K562 (cell line): Measurements from ENCODE around the gene ARHGAP22. TPM values are rescaled to one million over a fixed set of nuclear protein-coding genes. Genes with fewer than 3 reads are reported as not detected.

Experiments used
- BMI1 ChIP-seq: fragments of 150-350 bp; IDR thresholded peaks from 2 replicates; pipeline ENCODE4 v1.6.1; 2014; ENCODE audit warnings: low read length
- CUX1 ChIP-seq: fragments of 200-800 bp; sonication (Bioruptor generic); IDR thresholded peaks from 2 replicates; pipeline ENCODE4 v1.6.1; 2016; ENCODE audit warnings: missing genetic modification characterization, missing compliant biosample characterization
- EP300 ChIP-seq: IDR thresholded peaks from 2 replicates; pipeline ENCODE4 v1.6.1; 2012; ENCODE audit warnings: low read length, improper control_type of control experiment
- FOXJ3 ChIP-seq: sonication (generic); formaldehyde crosslinking; IDR thresholded peaks from 2 replicates; pipeline ENCODE4 v1.4.0; 2020; ENCODE audit warnings: mild to moderate bottlenecking, missing genetic modification reagents
- GTF3C2 ChIP-seq: IDR thresholded peaks from 3 replicates; pipeline ENCODE4 v1.6.1; 2011; ENCODE audit warnings: borderline replicate concordance, mild to moderate bottlenecking, moderate library complexity; ENCODE audit not compliant: insufficient read length; ENCODE audit errors: extremely low read depth
- HLTF ChIP-seq: fragments of 450-650 bp; IDR thresholded peaks from 2 replicates; pipeline ENCODE4 v1.6.1; 2016
- L3MBTL2 ChIP-seq: fragments of 450-650 bp; IDR thresholded peaks from 2 replicates; pipeline ENCODE4 v1.6.1; 2016; ENCODE audit warnings: mild to moderate bottlenecking, moderate library complexity
- LEF1 ChIP-seq: fragments of 450-650 bp; IDR thresholded peaks from 2 replicates; pipeline ENCODE4 v1.6.1; 2016; ENCODE audit warnings: mild to moderate bottlenecking
- MIER1 ChIP-seq: fragments of 450-650 bp; IDR thresholded peaks from 2 replicates; pipeline ENCODE4 v1.6.1; 2016; ENCODE audit warnings: antibody characterized with exemption, mild to moderate bottlenecking, low read depth
- MYC ChIP-seq, 2 experiments: fragments of 250-450 bp in 1 of 2; sonication (Bioruptor Pico) in 1 of 2; IDR thresholded peaks; 2 replicates each; pipeline versions ENCODE4 v1.5.1 to v1.6.1; 2012 to 2021; ENCODE audit warnings: low read depth in 2 of 2, borderline replicate concordance in 1 of 2, improper control_type of control experiment in 1 of 2, low read length in 1 of 2, mild to moderate bottlenecking in 1 of 2, moderate library complexity in 1 of 2
- NCOA2 ChIP-seq, 2 experiments: fragments of 450-650 bp; IDR thresholded peaks; 2 replicates each; pipeline ENCODE4 v1.6.1; 2018; ENCODE audit warnings: mild to moderate bottlenecking in 2 of 2, moderate library complexity in 1 of 2; ENCODE audit not compliant: partially characterized antibody in 2 of 2
- NCOA6 ChIP-seq: fragments of 450-650 bp; IDR thresholded peaks from 2 replicates; pipeline ENCODE4 v1.6.1; 2017; ENCODE audit warnings: mild to moderate bottlenecking
- NFYB ChIP-seq: IDR thresholded peaks from 2 replicates; pipeline ENCODE4 v1.6.1; 2011; ENCODE audit warnings: mild to moderate bottlenecking, moderate library complexity; ENCODE audit not compliant: insufficient read length; ENCODE audit errors: extremely low read depth
- NUFIP1 ChIP-seq: fragments of 450-650 bp; IDR thresholded peaks from 2 replicates; pipeline ENCODE4 v1.6.1; 2018; ENCODE audit not compliant: partially characterized antibody
- PCBP1 ChIP-seq: fragments of 200-400 bp; formaldehyde crosslinking; IDR thresholded peaks from 2 replicates; pipeline ENCODE4 v1.6.1; 2018; ENCODE audit warnings: mild to moderate bottlenecking, low read depth, low read length; ENCODE audit not compliant: poor library complexity, severe bottlenecking
- RFX7 ChIP-seq: fragments of 250-450 bp; sonication (Bioruptor Pico); IDR thresholded peaks from 2 replicates; pipeline ENCODE4 v1.5.1; 2021; ENCODE audit warnings: mild to moderate bottlenecking
- SETDB1 ChIP-seq: IDR thresholded peaks from one replicate; pipeline ENCODE4 v1.6.1; 2012; ENCODE audit warnings: low read length, control low read depth, inconsistent platforms
- ZC3H8 ChIP-seq: fragments of 450-650 bp; IDR thresholded peaks from 2 replicates; pipeline ENCODE4 v1.6.1; 2017
- ZNF121 ChIP-seq: sonication (generic); formaldehyde crosslinking; conservative IDR thresholded peaks from 2 replicates; pipeline ENCODE4 v1.8.0; 2022; ENCODE audit warnings: missing genetic modification reagents
- ZNF140 ChIP-seq: fragments of 250-450 bp; sonication (Bioruptor Pico); IDR thresholded peaks from 2 replicates; pipeline ENCODE4 v1.8.0; 2021; ENCODE audit warnings: moderate library complexity, mild to moderate bottlenecking, inconsistent platforms
- ZNF165 ChIP-seq: fragments of 250-450 bp; sonication (Bioruptor Pico); IDR thresholded peaks from 2 replicates; pipeline ENCODE4 v1.4.0; 2020; ENCODE audit warnings: borderline replicate concordance
- ZNF274 ChIP-seq: IDR thresholded peaks from 2 replicates; pipeline ENCODE4 v1.6.1; 2011; ENCODE audit warnings: low read depth, mild to moderate bottlenecking, low read length, moderate library complexity, borderline replicate concordance
- polyA plus RNA-seq, 8 experiments: library from polyadenylated mRNA; depleted of rRNA in 4 of 8; stranded (reverse) in 5 of 8; unstranded in 3 of 8; fragments of >200 nt; fragmentation: Nextera tagmentation in 2 of 8; fragmentation: Illumina TruSeq in 1 of 8; extraction: Ambion mirVana in 2 of 8; extraction: Trizol in 1 of 8; gene quantifications; 2 replicates each; pipeline versions ENCODE4 v1.2.1 to v1.2.3, GENCODE V29; 2011 to 2014; ENCODE audit warnings: inconsistent platforms in 1 of 8, missing spikeins in 1 of 8
- total RNA-seq, 7 experiments: library from RNA; depleted of rRNA in 6 of 7; stranded (reverse); fragments of >200 nt in 6 of 7; fragmentation: Illumina TruSeq in 2 of 7; extraction: Trizol in 2 of 7; gene quantifications; 2 replicates each; pipeline versions ENCODE4 v1.2.1 to v1.2.3, GENCODE V29; 2011 to 2021; ENCODE audit warnings: low replicate concordance in 1 of 7

ARHGAP22 gene
- total and polyA plus RNA-seq, 9 of the 15 experiments (the other 6 are each of a cell fraction or from before 2014, with no cell fraction given): 1.3 to 28.1 (median 12.7) TPM

- TF ChIP-seq NFYB (no peak), ZNF121 (CRISPR knock-in tag) (no peak), HLTF (no peak; the same call in 1 of the 2 replicates), RFX7 (CRISPR knock-in tag) (no peak), SETDB1 (no peak), MIER1 (no peak), GTF3C2 (no peak), EP300 (no peak), LEF1 (no peak; the same call in 1 of the 2 replicates), ZNF274 (no peak), PCBP1 (no peak), NUFIP1 (no peak), NCOA2 (IDR thresholded peaks at IDR 0.05; ENCODE audit: partially characterized antibody in 2 of 2) (no peak), L3MBTL2 (peak; percentile 74), FOXJ3 (CRISPR knock-in tag) (no peak), ZC3H8 (no peak), BMI1 (no peak), CUX1 (0 out of 2 replicates have a peak, but pooled peaks have one; percentile 48), ZNF165 (CRISPR knock-in tag) (peak; percentile 85), NCOA6 (no peak), MYC (IDR thresholded peaks at IDR 0.05; ENCODE audit: low read depth, low read length) (peak; percentile 85), MYC (CRISPR knock-in tag; IDR thresholded peaks at IDR 0.05; ENCODE audit: borderline replicate concordance, low read depth) (no peak), ZNF140 (CRISPR knock-in tag) (no peak)
Observed at GRCh38 chr10:48506147-48506917, 98.5 kb downstream of the ARHGAP22 start (continued).
